DMS 273 (cell line): ENCODE results near the gene NUP50.
A peak's percentile ranks its signal among the peaks of the same experiment; 100 is the strongest.

Experiments
- DNase-seq: peaks from one replicate; lab custom pipeline; 2025; ENCODE audit not compliant: unreplicated experiment; lab: John Stamatoyannopoulos, UW

Gene NUP50

DNA sequence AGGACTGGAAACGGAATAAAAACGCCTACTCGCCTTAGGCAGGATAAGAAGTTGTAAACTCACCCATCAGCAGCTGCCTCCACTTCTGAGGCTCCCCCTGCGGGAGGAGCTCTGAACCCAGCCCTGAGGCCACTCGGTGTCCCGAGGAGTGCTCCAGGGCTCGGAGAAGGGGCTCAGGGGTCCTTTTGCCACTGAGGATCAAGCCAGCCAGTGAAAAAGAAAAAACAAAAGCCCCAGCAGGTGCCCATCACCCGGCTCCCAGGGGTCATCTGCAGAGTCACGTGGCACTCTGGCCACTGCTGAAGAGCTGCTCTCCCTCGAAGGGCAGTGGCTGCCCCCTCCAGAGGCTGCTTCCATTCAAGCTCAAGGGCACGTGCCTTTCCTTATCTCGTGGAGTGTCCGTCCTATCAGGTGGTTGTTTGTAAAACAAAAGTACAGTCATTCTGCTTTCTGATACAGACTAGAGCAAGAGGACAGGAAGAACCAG lies 29.0 kb downstream of the NUP50 start:
- DNase-seq = peak; percentile 23

- DNase-seq = no peak
Observed at GRCh38 chr22:45194686-45195085, 31.0 kb downstream of the NUP50 start.

DNA sequence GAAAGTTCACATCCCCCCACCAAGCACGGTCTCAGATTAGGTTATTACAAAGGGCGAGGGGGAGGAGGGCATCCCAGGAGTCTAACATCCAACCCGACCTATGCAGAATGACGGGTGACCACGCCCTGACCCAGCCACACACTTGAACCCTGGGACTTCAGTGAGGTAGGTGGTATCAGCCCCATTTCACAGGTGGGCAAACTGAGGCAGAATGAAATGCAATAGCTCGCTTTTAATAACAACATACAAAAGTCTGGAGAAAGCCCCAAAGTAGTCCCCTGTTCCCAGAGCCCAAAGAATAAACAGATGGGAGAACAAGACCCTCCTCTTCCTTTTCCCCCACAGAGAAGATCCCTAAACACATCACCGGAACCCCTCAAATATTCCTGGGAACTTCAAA lies 31.9 kb downstream of the NUP50 start:
- DNase-seq = no peak

DNA sequence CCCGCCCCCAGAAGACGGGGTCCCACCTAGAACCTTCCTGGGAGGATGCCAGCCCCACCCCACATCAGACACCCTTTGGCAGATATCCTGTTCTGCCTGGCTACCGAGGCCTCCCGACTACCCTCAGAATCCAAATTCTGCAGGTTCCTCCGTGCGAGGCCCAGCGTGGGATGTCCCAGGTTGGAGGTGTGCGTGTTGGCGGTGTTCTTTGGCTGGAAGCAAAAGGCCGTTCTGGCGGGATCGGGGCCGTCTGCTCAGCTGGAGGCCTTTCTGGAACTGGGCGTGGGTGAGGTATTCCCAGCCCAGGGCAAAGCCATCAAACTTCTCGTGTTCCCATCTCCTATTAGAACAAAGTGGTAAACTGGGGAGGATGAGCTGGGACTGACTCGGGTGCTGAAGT lies 32.6 kb downstream of the NUP50 start:
- no peak for DNase-seq

- DNase-seq = no peak
Observed at GRCh38 chr22:45196926-45197605, 33.3 kb downstream of the NUP50 start.

GRCh38 chr22:45197606-45198462 lies 34.1 kb downstream of the NUP50 start:
- DNase-seq = no peak

DNA sequence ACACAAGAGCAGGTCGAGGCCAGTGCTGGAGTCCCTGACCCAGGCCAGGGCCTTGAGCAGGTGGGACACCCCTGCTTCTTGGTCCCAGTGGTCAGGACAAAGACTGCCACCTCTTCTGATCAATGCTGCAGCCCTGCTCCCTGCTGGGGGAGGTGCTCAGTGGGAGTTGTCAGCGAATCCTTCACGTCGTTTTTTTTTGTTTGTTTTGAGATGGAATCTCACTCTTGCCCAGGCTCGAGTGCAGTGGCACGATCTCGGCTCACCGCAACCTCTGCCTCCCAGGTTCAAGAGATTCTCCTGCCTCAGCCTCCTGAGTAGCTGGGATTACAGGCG lies 34.7 kb downstream of the NUP50 start:
- DNase-seq = no peak

GRCh38 chr22:45199723-45200122 lies 36.0 kb downstream of the NUP50 start:
- no peak for DNase-seq

DNA sequence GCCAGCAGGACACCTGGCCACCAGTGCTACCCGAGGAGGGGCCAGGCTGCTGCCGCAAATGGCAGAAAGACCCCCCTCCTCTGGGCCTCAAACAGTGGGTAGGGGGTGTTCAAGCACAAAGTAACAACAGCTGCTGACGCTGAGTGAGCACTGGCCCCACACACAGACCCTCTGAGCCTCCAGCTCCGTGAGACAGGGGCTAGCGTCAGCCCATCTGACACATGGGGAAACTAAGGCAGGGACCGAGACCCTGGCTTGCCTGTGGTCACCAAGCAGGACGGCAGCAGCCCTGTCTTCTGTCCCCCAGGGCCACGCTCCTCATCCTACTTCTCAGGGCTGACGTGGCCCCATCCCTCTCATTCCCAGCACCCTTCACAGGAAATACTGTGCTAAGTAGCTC lies 36.5 kb downstream of the NUP50 start:
- DNase-seq = no peak

GRCh38 chr22:45200860-45201511 lies 37.3 kb downstream of the NUP50 start:
- peak; percentile 36 for DNase-seq

DNA sequence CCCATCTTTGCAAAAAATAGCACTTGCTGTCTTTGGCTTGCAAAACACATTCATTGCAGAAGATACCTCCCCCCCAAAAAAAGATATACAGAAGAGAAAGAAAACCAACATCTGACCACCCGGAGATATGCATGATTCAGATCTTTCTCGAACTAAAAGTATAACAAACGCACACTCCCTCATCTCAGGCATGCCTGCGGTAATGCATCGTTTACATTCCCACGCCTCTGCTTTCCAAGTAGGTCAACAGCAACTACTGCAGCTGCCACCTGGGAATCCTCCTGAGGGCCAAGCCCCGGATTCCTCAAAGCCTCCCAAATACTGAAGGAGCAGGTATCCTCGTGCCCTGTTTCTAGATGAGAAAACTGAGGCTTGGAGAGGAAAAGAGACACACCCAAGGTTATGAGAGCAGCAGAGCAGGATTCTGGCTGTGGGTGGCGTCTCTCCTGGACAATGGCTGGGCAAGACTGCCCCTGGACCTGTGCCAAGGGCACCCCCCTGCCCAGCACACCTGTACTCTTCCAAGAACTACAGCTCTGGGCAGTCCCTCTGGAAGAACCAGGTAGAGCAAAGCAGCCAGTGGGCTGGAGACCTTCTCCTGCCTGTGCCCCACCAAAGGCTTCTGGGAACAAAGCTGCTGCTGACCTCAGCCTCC lies 38.1 kb downstream of the NUP50 start:
- peak; percentile 10 for DNase-seq

DNA sequence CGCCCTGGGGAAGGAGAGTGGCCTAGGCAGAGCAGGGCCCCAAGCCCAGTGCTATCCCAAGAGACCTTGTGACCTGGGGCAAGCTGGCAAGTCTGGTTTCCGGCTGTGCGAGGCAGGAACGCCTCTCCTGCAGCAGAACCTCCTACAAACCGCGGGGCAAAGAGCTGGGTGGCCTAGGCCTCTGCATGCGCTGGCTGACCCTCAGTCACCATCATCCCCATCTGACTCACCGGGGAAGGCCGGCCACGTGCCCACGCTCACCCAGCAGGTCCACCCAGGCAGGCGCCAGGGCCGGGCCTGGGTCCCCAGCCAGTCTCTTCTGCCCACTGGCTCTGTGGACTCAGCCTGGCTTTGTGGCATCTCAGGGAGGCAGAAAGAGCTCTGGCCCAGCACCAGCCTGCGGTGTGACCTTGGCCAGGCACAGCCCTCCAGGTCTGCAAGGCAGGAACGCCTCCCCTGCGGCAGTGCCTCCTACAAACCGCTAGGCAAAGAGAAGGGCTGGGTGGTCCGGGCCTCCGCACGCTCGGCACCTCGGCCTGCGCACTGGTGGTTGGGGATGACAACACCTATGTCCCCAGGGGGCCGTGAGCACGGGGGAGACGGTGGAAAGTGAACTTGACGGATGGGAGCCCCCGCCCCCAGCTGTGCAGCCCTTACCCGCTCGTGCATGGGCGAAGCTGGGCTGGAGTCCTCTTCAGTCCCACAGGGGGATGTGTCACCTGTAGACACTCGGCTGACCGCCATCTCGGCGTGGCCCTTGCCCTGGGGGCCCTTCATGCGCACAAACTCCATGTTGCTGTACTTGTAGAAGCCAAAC lies 38.8 kb downstream of the NUP50 start:
- DNase-seq = no peak

GRCh38 chr22:45203150-45203951 lies 39.6 kb downstream of the NUP50 start:
- no peak for DNase-seq

DNA sequence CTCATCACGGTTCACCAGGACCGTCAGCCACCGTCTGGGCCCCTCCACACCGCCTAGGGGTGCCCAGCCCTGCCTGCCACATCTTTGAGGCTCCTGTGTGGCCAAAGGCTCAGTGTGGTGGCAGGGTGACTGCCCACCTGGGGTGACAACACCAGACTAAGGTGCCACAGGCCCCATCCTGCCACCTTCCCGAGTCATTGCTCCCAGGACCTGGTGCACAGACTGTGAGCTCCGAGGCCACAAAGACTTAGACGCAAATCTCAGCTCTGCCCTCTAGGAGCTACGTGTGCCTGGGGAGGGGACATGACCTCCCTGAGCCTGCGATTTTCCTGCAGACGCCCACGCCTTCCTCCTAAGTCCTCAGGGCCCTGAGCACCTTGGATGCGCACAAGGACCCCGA lies 40.5 kb downstream of the NUP50 start:
- DNase-seq = no peak

DNA sequence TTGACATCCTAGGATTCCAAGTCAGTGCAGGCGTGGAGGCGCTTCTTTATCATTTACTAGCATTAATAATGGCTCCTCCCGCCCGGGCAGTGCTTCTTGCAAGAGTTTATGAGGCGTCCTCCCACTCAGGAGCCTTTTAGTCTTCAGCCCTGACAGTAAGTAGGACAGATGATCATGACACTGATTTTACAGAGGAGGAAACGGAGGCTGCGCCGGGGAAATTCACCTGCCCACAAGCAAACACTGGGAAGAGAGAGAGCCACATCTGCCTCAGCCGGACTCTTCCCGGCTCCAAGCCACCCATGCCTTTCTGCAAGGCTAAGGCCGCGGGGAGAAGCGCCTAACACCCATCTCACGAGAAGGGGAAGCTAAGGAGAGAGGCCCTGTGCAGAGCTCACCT lies 41.1 kb downstream of the NUP50 start:
- DNase-seq = no peak

- no peak for DNase-seq
Observed at GRCh38 chr22:45205276-45205925, 41.7 kb downstream of the NUP50 start.

DNA sequence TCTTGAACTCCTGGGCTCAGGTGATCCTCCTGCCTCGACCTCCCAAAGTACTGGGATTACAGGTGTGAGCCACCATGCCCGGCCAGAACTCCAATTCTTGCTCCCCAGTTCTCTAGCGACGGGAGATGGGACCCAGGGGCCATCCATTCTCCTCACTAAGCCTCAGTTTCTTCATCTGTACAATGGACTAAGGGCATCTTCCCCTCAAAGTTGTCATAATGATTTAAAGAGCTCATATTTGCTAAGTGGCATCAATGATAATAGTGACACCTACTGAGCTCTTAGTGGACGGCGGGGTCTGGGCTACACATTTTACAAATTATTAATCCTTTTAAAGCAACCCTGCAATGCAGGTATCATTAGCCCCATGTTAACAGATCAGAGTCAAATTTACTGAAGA lies 42.5 kb downstream of the NUP50 start:
- DNase-seq = no peak

DNA sequence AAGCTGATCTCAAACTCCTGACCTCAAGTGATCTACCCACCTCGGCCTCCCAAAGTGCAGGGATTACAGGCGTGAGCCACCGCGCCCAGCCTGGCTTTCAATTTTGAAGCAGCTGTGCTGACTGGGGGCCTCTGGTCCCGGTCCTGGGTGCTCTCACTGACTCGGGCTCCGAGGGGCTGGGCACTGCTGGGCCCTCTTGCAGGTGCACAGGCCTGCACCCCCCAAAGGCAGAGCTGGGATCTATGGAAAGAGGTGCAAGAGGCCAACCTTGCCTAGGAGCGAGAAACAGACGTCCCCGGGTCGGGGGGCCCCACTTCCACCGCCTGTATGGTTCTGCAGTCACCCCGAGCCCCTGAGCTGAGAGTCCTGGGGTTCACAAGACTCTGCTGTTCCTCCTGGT lies 43.8 kb downstream of the NUP50 start:
- DNase-seq = no peak

DNA sequence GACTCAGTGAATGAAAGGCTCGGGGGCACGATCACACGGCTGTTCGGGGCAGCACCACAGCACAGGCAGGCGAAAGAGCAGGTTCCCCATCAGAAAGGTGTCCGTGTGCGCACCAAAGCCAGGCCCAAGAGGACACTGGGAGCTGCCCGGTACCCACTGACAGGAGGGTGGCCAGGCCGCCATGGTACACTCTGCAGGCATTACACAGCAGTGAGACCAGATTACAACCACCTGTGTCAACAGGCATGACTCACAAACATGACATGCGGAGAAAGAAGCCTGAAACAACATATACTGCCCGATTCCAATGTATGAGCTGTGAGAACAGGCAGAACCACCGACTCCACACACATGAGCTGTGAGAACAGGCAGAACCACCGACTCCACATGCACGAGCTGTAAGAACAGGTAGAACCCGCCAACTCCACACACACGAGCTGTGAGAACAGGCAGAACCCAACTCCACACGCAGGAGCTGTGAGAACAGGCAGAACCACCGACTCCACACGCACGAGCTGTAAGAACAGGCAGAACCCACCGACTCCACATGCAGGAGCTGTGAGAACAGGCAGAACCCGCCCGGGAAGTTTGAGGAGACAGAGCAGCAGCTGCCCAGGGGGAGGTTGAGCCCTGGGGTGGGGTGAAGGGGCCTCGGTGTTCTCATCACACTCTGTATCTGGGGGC lies 44.4 kb downstream of the NUP50 start:
- DNase-seq = no peak
